HepG2 (cell line): ENCODE measurements around the gene PRSS21. TPM values are rescaled to one million over a fixed set of nuclear protein-coding genes. Genes with fewer than 3 reads are reported as not detected.

Experiments
- ATAC-seq: fragments of 200-7000 bp; cut with Tn5 transposase; 3 replicates; pipeline ENCODE4 v1.9.1; 2020; ENCODE audit warnings: mild to moderate bottlenecking, moderate library complexity
- BruUV-seq: library from RNA; stranded (reverse); fragments of 400-500 nt; replicated peaks from 2 replicates; lab custom pipeline; 2021; lab: Mats Ljungman, UMichigan
- CTCF ChIA-PET: fragments of 300-600 bp; formaldehyde crosslinking; extraction: SDS; loops from one replicate; lab custom pipeline; 2021; ENCODE audit warnings: low total read pairs, inconsistent platforms, low intra/inter-chr PET ratio; lab: Yijun Ruan, JAX
- POLR2A ChIA-PET: fragments of 350-600 bp; sonication (Branson Sonifier 250); formaldehyde crosslinking; loops from one replicate; lab custom pipeline; 2020; ENCODE audit warnings: antibody characterized with exemption, inconsistent platforms; lab: Yijun Ruan, JAX
- DNase-seq: peaks from one replicate; pipeline ENCODE4 v3.0.0-alpha.2; 2015; ENCODE audit warnings: low spot score
- FAIRE-seq: peaks from 3 replicates; lab custom pipeline; 2011; peaks lifted over from hg19 to GRCh38; lab: Jason Lieb, UNC
- H2AFZ ChIP-seq: one replicate; pipeline ENCODE4 v1.6.1; 2011; ENCODE audit warnings: low read length, inconsistent platforms
- H3K27ac ChIP-seq: fragments of 300-600 bp; 3 replicates; pipeline ENCODE4 v1.8.0; 2011; ENCODE audit warnings: mixed run types, mild to moderate bottlenecking, mixed read lengths, low read length, inconsistent platforms; ENCODE audit not compliant: insufficient read depth; ENCODE audit errors: extremely low read length
- H3K27me3 ChIP-seq, 2 experiments: fragments of 200-600 bp in 1 of 2; 2 replicates in 1 of 2; 3 replicates in 1 of 2; pipeline versions ENCODE4 v1.6.0 to v1.8.0; 2011; ENCODE audit warnings: low read length in 2 of 2, mild to moderate bottlenecking in 2 of 2, moderate library complexity in 2 of 2, inconsistent platforms in 1 of 2; ENCODE audit not compliant: insufficient read depth in 2 of 2, control insufficient read depth in 1 of 2
- H3K36me3 ChIP-seq, 2 experiments: fragments of 200-600 bp in 1 of 2; replicated peaks in 1 of 2; 2 replicates in 1 of 2; 3 replicates in 1 of 2; pipeline versions ENCODE4 v1.5.1 to v1.8.0; 2011; ENCODE audit warnings: low read length in 2 of 2, inconsistent platforms in 1 of 2; ENCODE audit not compliant: insufficient read depth in 2 of 2, control insufficient read depth in 1 of 2
- H3K4me1 ChIP-seq: 2 replicates; pipeline ENCODE4 v1.5.1; 2012; ENCODE audit warnings: low read length, inconsistent platforms; ENCODE audit not compliant: insufficient read depth
- H3K4me2 ChIP-seq: 2 replicates; pipeline ENCODE4 v1.6.0; 2011; ENCODE audit warnings: low read depth, low read length, inconsistent platforms
- H3K4me3 ChIP-seq, 3 experiments: fragments of 200-600 bp in 1 of 3; sonication (generic), shearing (Covaris generic) in 1 of 3; replicated peaks in 1 of 3; 2 replicates each; pipeline ENCODE4 v1.5.1; 2011 to 2016; ENCODE audit warnings: low read length in 3 of 3, inconsistent platforms in 2 of 3, low read depth in 2 of 3, mild to moderate bottlenecking in 2 of 3, control low read depth in 1 of 3, mixed read lengths in 1 of 3; ENCODE audit not compliant: insufficient read depth in 1 of 3
- H3K79me2 ChIP-seq: one replicate; pipeline ENCODE4 v1.6.1; 2011; ENCODE audit warnings: low read length, inconsistent platforms; ENCODE audit not compliant: insufficient read depth
- H3K9ac ChIP-seq: 2 replicates; pipeline ENCODE4 v1.6.0; 2011; ENCODE audit warnings: mild to moderate bottlenecking, low read depth, low read length, inconsistent platforms; ENCODE audit not compliant: insufficient read depth
- H3K9me3 ChIP-seq: 2 replicates; pipeline ENCODE4 v1.5.1; 2012; ENCODE audit warnings: mild to moderate bottlenecking, low read length
- H4K20me1 ChIP-seq: 2 replicates; pipeline ENCODE4 v1.6.0; 2011; ENCODE audit warnings: inconsistent platforms, mild to moderate bottlenecking, low read length, moderate library complexity; ENCODE audit not compliant: insufficient read depth
- ATF4 ChIP-seq, 2 experiments: fragments of 450-650 bp in 1 of 2; sonication (generic) in 1 of 2; formaldehyde crosslinking; IDR thresholded peaks; 2 replicates each; pipeline versions ENCODE4 v1.5.0 to v1.8.0; 2020 to 2022; ENCODE audit warnings: mild to moderate bottlenecking in 1 of 2, missing genetic modification reagents in 1 of 2
- BRCA1 ChIP-seq: sonication (generic); formaldehyde crosslinking; IDR thresholded peaks from 2 replicates; pipeline ENCODE4 v1.4.0; 2020; ENCODE audit warnings: missing genetic modification reagents
- CENPX ChIP-seq: sonication (generic); formaldehyde crosslinking; IDR thresholded peaks from 2 replicates; pipeline ENCODE4 v1.9.0; 2021; ENCODE audit warnings: mild to moderate bottlenecking, missing genetic modification reagents, moderate library complexity
- EEA1 ChIP-seq: sonication (generic); formaldehyde crosslinking; IDR thresholded peaks from 2 replicates; pipeline ENCODE4 v1.5.1; 2020; ENCODE audit warnings: mild to moderate bottlenecking, missing genetic modification reagents, borderline replicate concordance
- GATA4 ChIP-seq: sonication (generic); IDR thresholded peaks from 2 replicates; pipeline ENCODE4 v1.6.1; 2016; ENCODE audit warnings: antibody characterized with exemption, low read depth, borderline replicate concordance
- GATAD2A ChIP-seq: IDR thresholded peaks from 2 replicates; pipeline ENCODE4 v1.6.1; 2016
- MTF2 ChIP-seq: sonication (generic); formaldehyde crosslinking; IDR thresholded peaks from 2 replicates; pipeline ENCODE4 v1.5.0; 2020; ENCODE audit warnings: missing genetic modification reagents, borderline replicate concordance
- POLR2AphosphoS5 ChIP-seq: IDR thresholded peaks from 2 replicates; pipeline ENCODE4 v1.6.1; 2012; ENCODE audit warnings: low read depth, low read length
- PPARG ChIP-seq: conservative IDR thresholded peaks from 2 replicates; pipeline ENCODE4 v1.6.1; 2016; ENCODE audit warnings: missing biosample characterization, missing genetic modification reagents
- ZFP37 ChIP-seq: sonication (generic); formaldehyde crosslinking; IDR thresholded peaks from 2 replicates; pipeline ENCODE4 v1.4.0; 2020; ENCODE audit warnings: missing genetic modification reagents, borderline replicate concordance
- ZNF160 ChIP-seq: sonication (generic); formaldehyde crosslinking; IDR thresholded peaks from 2 replicates; pipeline ENCODE4 v1.8.0; 2022; ENCODE audit warnings: mild to moderate bottlenecking, inconsistent platforms, missing genetic modification reagents
- ZNF280B ChIP-seq: sonication (generic); formaldehyde crosslinking; IDR thresholded peaks from 2 replicates; pipeline ENCODE4 v1.5.0; 2020; ENCODE audit warnings: missing genetic modification reagents, mild to moderate bottlenecking, borderline replicate concordance
- ZNF816 ChIP-seq: sonication (generic); formaldehyde crosslinking; IDR thresholded peaks from 2 replicates; pipeline ENCODE4 v1.8.0; 2022; ENCODE audit warnings: missing genetic modification reagents, mild to moderate bottlenecking, borderline replicate concordance
- ZSCAN31 ChIP-seq: sonication (generic); formaldehyde crosslinking; IDR thresholded peaks from 2 replicates; pipeline ENCODE4 v1.5.0; 2020; ENCODE audit warnings: low read depth, mild to moderate bottlenecking, missing genetic modification reagents
- WGBS: methylation state at CpG from one replicate; pipeline ENCODE4 v1.1.6; 2017; ENCODE audit warnings: low lambda C conversion rate; 5-methylcytosine and 5-hydroxymethylcytosine counted together
- in situ Hi-C: cut with HindIII; loops from 2 replicates; pipeline ENCODE4 v1.10.0; 2017; ENCODE audit warnings: low pct_unique_long_range_greater_than_20kb; ENCODE audit not compliant: extremely low pct_ligation_motif_present
- intact Hi-C: fragments of 100-400 bp; cut with micrococcal nuclease; formaldehyde crosslinking; loops from one replicate; pipeline ENCODE4 v1.10.0; 2022; ENCODE audit not compliant: unreplicated experiment
- polyA plus RNA-seq, 8 experiments: library from polyadenylated mRNA; depleted of rRNA in 3 of 8; stranded (reverse) in 7 of 8; unstranded in 1 of 8; fragments of >200 nt; fragmentation: Illumina TruSeq in 4 of 8; extraction: Trizol in 4 of 8; gene quantifications; 2 replicates each; pipeline versions ENCODE4 v1.2.1 to v1.2.3, GENCODE V29; 2011 to 2016; ENCODE audit warnings: low read depth in 4 of 8, missing spikeins in 1 of 8, mixed read lengths in 1 of 8; ENCODE audit not compliant: insufficient read depth in 1 of 8
- total RNA-seq, 5 experiments: library from RNA; depleted of rRNA; stranded (reverse); fragments of >200 nt; fragmentation: Illumina TruSeq; extraction: Trizol; gene quantifications; 2 replicates each; pipeline ENCODE4 v1.2.3, GENCODE V29; 2016; ENCODE audit warnings: low read depth in 1 of 5

Gene PRSS21
- total and polyA plus RNA-seq, 2 of the 13 experiments (the other 11 are each of a cell fraction or from before 2014, with no cell fraction given): not detected

GRCh38 chr16:2820836-2821486, 3.9 kb downstream of the PRSS21 start:
- intact Hi-C loops: no loop called here
- POLR2A ChIA-PET: no interaction called here

More at GRCh38 chr16:2820836-2821486, 3.9 kb downstream of the PRSS21 start:
- CTCF ChIA-PET: no interaction called here
- 29% methylated on average over 8 of the region's 14 CpGs for WGBS
- Histone ChIP-seq H3K27me3 (peaks cover 6 to 70% of the 10 kb centered on the region in 2 experiments), H3K9me3 (no peaks in the 10 kb centered on the region), H3K79me2 (no peaks in the 10 kb centered on the region), H3K27ac (no peak overlapping the region), H3K4me2 (no peak overlapping the region), H3K9ac (no peak overlapping the region), H3K36me3 (no peaks in the 10 kb centered on the region), H3K4me1 (peaks cover 16% of the 10 kb centered on the region), H3K4me3 (no peak overlapping the region), H2AFZ (no peak overlapping the region), H4K20me1 (no peaks in the 10 kb centered on the region)
- in situ Hi-C loops: no loop called here
- no peak; the same call in 2 of the 3 replicates for ATAC-seq
- no peak for FAIRE-seq
- no peak for DNase-seq
- TF ChIP-seq ZNF816 (CRISPR knock-in tag) (no peak), GATAD2A (CRISPR knock-in tag) (no peak), ZNF160 (CRISPR knock-in tag) (no peak), ATF4 (CRISPR knock-in tag; IDR thresholded peaks at IDR 0.05) (no peak), CENPX (CRISPR knock-in tag) (no peak), PPARG (no peak), ZFP37 (CRISPR knock-in tag) (no peak), POLR2AphosphoS5 (no peak), GATA4 (no peak), MTF2 (CRISPR knock-in tag) (no peak), EEA1 (CRISPR knock-in tag) (no peak), BRCA1 (CRISPR knock-in tag) (no peak), ZNF280B (no peak), ZSCAN31 (CRISPR knock-in tag) (no peak)
- BruUV-seq: no TSS peak
